ENCODE data around the gene FBXW8. TPM values are rescaled to one million over a fixed set of nuclear protein-coding genes. Genes with fewer than 3 reads are reported as not detected.
A peak's percentile ranks its signal among the peaks of the same experiment; 100 is the strongest.

FBXW8 gene
- total RNA-seq, 1 experiment from 2014 or later = 20.6 TPM

DNA sequence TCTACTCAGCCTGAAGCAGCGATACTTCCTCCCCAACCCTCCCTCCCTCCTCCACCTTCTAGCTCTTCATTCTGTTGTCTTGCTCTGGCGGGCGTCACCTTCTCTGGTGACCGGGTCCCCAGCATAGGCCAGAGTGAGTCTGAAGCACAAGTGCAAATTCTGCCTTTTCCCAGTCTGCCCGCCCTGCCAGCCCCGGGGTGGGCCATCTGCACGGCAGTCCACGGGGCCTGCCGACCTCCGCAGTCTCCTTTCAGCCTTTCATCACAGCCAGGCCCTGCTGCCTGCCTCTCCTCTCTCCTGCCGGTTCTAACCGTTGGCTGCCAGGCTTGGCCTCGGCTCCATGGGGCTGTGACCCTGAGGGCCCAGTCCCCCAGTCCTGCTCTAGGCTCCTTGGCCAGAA is 129.7 kb downstream of the FBXW8 start:
- BruUV-seq (replicated peaks) = no TSS peak
- no peak for TF ChIP-seq CTCF (conservative IDR thresholded peaks at IDR 0.05)
- no peak for TF ChIP-seq EZH2 (IDR thresholded peaks at IDR 0.05; ENCODE audit: low read depth)
- intact Hi-C loops (cut with micrococcal nuclease; ENCODE audit: unreplicated experiment) = no loop called here
- no peaks in the 10 kb centered on the region for H3K9me3 ChIP-seq (ENCODE audit: insufficient read depth, low read depth)
- H3K9me2 ChIP-seq (ENCODE audit: insufficient read depth) = no peaks in the 10 kb centered on the region
- H3K27me3 ChIP-seq (ENCODE audit: insufficient read depth, low read depth) = peaks cover 3% of the 10 kb centered on the region; the same call in 1 of the 2 replicates
- no peak overlapping the region for H3K4me2 ChIP-seq
- H3K4me1 ChIP-seq (replicated peaks; ENCODE audit: insufficient read depth) = no peaks in the 10 kb centered on the region
- no peak overlapping the region for H3K4me3 ChIP-seq
- CTCF ChIA-PET = no interaction called here
- no peak for DNase-seq
- no peak overlapping the region for H3K27ac ChIP-seq
- H4K20me1 ChIP-seq (ENCODE audit: insufficient read depth) = no peaks in the 10 kb centered on the region
- no peaks in the 10 kb centered on the region for H3K79me2 ChIP-seq (ENCODE audit: low read depth)
- no peaks in the 10 kb centered on the region for H3F3A ChIP-seq (ENCODE audit: insufficient read depth, low read depth)
- no peaks in the 10 kb centered on the region for H3K36me3 ChIP-seq (ENCODE audit: low read depth)
- POLR2A ChIA-PET (ENCODE audit: unreplicated experiment) = no interaction called here
- no peak overlapping the region for H2AFZ ChIP-seq

DNA sequence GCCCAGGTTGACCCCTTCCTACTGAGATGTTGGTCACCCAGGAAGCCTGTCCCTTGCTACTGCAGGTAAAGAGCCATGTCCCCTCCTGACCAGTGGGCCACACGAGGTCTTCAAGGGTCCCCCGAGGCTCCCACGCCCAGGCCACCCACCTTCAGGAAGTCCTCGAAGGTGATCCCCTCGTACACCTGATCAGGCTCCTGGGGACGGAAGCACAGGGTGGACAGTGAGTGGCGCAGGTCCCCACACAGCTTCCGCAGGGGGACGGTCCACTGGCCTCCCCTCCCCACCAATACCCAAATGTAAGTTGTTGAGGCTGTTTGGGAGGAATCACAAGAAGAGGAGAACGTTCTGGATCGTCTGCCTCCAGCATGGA is 131.0 kb downstream of the FBXW8 start:
- no peaks in the 10 kb centered on the region for H3K9me2 ChIP-seq (ENCODE audit: insufficient read depth)
- intact Hi-C loops (cut with micrococcal nuclease; ENCODE audit: unreplicated experiment) = no loop called here
- DNase-seq = no peak
- peaks cover 5% of the 10 kb centered on the region; the same call in 1 of the 2 replicates for H3K27me3 ChIP-seq (ENCODE audit: insufficient read depth, low read depth)
- H2AFZ ChIP-seq = no peak overlapping the region
- H3K4me1 ChIP-seq (replicated peaks; ENCODE audit: insufficient read depth) = no peaks in the 10 kb centered on the region
- no peaks in the 10 kb centered on the region for H3K36me3 ChIP-seq (ENCODE audit: low read depth)
- POLR2A ChIA-PET (ENCODE audit: unreplicated experiment) = no interaction called here
- TF ChIP-seq CTCF (conservative IDR thresholded peaks at IDR 0.05) (no peak), EZH2 (IDR thresholded peaks at IDR 0.05; ENCODE audit: low read depth) (no peak)
- no peaks in the 10 kb centered on the region for H3K79me2 ChIP-seq (ENCODE audit: low read depth)
- no TSS peak for BruUV-seq (replicated peaks)
- H4K20me1 ChIP-seq (ENCODE audit: insufficient read depth) = no peaks in the 10 kb centered on the region
- no peaks in the 10 kb centered on the region for H3K9me3 ChIP-seq (ENCODE audit: insufficient read depth, low read depth)
- no peak overlapping the region for H3K27ac ChIP-seq
- no peak overlapping the region for H3K4me2 ChIP-seq
- H3K4me3 ChIP-seq = no peak overlapping the region
- CTCF ChIA-PET = no interaction called here
- H3F3A ChIP-seq (ENCODE audit: insufficient read depth, low read depth) = no peaks in the 10 kb centered on the region

DNA sequence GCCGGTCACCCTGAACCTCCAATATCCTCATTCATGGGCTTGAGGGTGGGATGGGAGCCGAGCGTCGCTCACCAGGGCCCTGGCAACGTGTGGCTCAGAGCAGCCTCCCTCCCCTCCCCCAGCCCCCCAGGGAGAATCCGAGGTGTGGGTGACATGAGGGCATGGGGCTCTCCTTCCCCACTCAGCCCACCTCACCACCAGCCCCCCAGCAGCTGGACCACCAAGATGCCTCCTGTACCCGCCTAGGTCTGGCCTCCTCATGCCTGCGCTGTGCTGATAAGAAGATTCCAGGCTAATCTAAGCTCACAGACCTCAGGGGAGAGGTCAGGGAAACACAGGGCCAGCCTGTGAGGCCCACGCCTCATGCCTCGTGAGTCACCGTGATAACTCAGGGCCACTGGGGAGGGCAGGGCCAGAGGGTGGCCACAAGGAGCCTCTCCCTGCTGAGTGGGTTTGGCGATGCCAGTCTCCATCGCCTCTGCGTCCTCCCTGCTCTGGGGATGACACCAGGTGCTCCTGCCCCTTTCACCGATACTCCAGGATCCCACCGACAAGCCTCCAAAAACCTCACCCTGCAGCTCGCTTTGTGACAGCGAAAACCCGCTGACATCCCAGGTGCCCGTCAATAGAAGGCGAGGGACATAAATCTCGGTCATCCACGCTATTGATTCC is 131.6 kb downstream of the FBXW8 start:
- TF ChIP-seq CTCF (conservative IDR thresholded peaks at IDR 0.05) (no peak), EZH2 (IDR thresholded peaks at IDR 0.05; ENCODE audit: low read depth) (no peak)
- Histone ChIP-seq H3K4me2 (no peak overlapping the region), H3K79me2 (ENCODE audit: low read depth) (no peaks in the 10 kb centered on the region), H3K36me3 (ENCODE audit: low read depth) (no peaks in the 10 kb centered on the region), H3K9me3 (ENCODE audit: insufficient read depth, low read depth) (no peaks in the 10 kb centered on the region), H3K27ac (no peak overlapping the region), H3K4me3 (no peak overlapping the region), H3K9me2 (ENCODE audit: insufficient read depth) (no peaks in the 10 kb centered on the region), H3F3A (ENCODE audit: insufficient read depth, low read depth) (no peaks in the 10 kb centered on the region), H3K4me1 (replicated peaks; ENCODE audit: insufficient read depth) (no peaks in the 10 kb centered on the region), H3K27me3 (ENCODE audit: insufficient read depth, low read depth) (peaks cover 5% of the 10 kb centered on the region; the same call in 1 of the 2 replicates), H2AFZ (no peak overlapping the region), H4K20me1 (ENCODE audit: insufficient read depth) (no peaks in the 10 kb centered on the region)
- intact Hi-C loops (cut with micrococcal nuclease; ENCODE audit: unreplicated experiment) = no loop called here
- CTCF ChIA-PET = no interaction called here
- POLR2A ChIA-PET (ENCODE audit: unreplicated experiment) = no interaction called here
- BruUV-seq (replicated peaks) = no TSS peak
- DNase-seq = peak; percentile 27 to 45

Measured in PC-9 (cell line).